ENCODE measurements around the gene DDAH1.

GRCh38 chr1:85501355-85501898 is 36.5 kb upstream of the DDAH1 start:
- TF ChIP-seq, protein P1, sequence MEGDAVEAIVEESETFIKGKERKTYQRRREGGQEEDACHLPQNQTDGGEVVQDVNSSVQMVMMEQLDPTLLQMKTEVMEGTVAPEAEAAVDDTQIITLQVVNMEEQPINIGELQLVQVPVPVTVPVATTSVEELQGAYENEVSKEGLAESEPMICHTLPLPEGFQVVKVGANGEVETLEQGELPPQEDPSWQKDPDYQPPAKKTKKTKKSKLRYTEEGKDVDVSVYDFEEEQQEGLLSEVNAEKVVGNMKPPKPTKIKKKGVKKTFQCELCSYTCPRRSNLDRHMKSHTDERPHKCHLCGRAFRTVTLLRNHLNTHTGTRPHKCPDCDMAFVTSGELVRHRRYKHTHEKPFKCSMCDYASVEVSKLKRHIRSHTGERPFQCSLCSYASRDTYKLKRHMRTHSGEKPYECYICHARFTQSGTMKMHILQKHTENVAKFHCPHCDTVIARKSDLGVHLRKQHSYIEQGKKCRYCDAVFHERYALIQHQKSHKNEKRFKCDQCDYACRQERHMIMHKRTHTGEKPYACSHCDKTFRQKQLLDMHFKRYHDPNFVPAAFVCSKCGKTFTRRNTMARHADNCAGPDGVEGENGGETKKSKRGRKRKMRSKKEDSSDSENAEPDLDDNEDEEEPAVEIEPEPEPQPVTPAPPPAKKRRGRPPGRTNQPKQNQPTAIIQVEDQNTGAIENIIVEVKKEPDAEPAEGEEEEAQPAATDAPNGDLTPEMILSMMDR (IDR thresholded peaks at IDR 0.05) = no peak
- TF ChIP-seq POLR2A (IDR thresholded peaks at IDR 0.05) (no peak), EP300 (IDR thresholded peaks at IDR 0.05) (no peak)

Measured in gastroesophageal sphincter (tissue), 3 donors.